ENCODE measurements around the gene EXOC6B. TPM values are rescaled to one million over a fixed set of nuclear protein-coding genes. Genes with fewer than 3 reads are reported as not detected.

EXOC6B gene
- total RNA-seq, 2 experiments from 2014 or later, result 16.9 to 17.5 TPM

DNA sequence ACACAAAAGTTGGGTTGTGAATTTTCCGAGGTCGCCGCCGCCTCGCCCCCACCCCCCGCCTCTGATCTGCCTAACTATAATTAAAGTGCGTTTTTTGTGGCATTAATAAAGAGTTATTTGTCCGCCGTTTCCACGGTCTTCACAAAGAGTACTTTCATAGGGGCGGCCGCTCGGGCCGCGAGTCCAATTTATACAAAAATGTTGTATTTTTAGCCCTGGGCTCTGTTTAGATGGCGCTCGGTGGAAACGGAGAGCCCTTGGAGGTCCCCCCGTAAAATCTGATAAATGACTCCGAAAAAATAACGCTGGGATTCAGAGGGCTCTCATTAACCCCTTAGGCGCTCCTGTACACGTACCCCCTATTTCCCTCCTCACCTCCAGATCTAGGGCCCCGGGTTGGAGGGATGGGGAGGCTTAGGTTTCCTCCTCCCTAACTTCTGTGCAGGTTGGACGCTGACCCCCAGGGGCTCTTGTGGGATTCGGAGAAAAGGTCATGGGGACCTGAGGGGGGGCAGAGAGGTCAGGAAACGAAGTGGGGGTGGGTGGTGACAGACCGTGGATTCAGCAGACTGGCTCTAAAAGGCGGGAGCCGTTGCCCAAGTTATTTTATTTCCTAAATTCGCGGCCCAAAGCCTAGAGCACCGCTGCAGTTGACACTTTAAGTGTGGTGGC lies 680.0 kb downstream of the EXOC6B start:
- H3K4me3 ChIP-seq (ENCODE audit: low read length), result no peak overlapping the region
- peak overlapping the region; percentile 88 for H3K4me3 Mint-ChIP-seq
- H3K4me1 Mint-ChIP-seq (ENCODE audit: low read depth), result peaks cover 48% of the 10 kb centered on the region
- peaks cover 0 to 41% of the 10 kb centered on the region in 2 experiments for H3K9me3 ChIP-seq (ENCODE audit: control insufficient read depth in 1 of 2, insufficient read depth in 1 of 2, low read length in 2 of 2)
- ChIA-PET CTCF (no interaction called here), POLR2A (no interaction called here)
- intact Hi-C loops (cut with DNase I, micrococcal nuclease), result no loop called here
- TF ChIP-seq, protein P1, sequence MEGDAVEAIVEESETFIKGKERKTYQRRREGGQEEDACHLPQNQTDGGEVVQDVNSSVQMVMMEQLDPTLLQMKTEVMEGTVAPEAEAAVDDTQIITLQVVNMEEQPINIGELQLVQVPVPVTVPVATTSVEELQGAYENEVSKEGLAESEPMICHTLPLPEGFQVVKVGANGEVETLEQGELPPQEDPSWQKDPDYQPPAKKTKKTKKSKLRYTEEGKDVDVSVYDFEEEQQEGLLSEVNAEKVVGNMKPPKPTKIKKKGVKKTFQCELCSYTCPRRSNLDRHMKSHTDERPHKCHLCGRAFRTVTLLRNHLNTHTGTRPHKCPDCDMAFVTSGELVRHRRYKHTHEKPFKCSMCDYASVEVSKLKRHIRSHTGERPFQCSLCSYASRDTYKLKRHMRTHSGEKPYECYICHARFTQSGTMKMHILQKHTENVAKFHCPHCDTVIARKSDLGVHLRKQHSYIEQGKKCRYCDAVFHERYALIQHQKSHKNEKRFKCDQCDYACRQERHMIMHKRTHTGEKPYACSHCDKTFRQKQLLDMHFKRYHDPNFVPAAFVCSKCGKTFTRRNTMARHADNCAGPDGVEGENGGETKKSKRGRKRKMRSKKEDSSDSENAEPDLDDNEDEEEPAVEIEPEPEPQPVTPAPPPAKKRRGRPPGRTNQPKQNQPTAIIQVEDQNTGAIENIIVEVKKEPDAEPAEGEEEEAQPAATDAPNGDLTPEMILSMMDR (IDR thresholded peaks at IDR 0.05), result no peak
- H3K27ac Mint-ChIP-seq, result no peak overlapping the region
- DNase-seq (no peak), ATAC-seq (ENCODE audit: poor library complexity) (no peak)
- no peaks in the 10 kb centered on the region for H3K36me3 ChIP-seq (ENCODE audit: insufficient read depth, low read length)
- no peak overlapping the region for H3K27ac ChIP-seq (ENCODE audit: low read depth in 1 of 2, low read length in 2 of 2)
- peaks cover 75% of the 10 kb centered on the region for H3K27me3 Mint-ChIP-seq
- H3K27me3 ChIP-seq (ENCODE audit: control insufficient read depth in 1 of 2, insufficient read depth in 2 of 2, low read length in 2 of 2), result peaks cover 63 to 68% of the 10 kb centered on the region in 2 experiments
- no peaks in the 10 kb centered on the region for H3K36me3 Mint-ChIP-seq (ENCODE audit: low read depth)
- peaks cover 53% of the 10 kb centered on the region for H3K4me1 ChIP-seq (ENCODE audit: insufficient read depth, low read length)
- H3K9me3 Mint-ChIP-seq, result no peaks in the 10 kb centered on the region

DNA sequence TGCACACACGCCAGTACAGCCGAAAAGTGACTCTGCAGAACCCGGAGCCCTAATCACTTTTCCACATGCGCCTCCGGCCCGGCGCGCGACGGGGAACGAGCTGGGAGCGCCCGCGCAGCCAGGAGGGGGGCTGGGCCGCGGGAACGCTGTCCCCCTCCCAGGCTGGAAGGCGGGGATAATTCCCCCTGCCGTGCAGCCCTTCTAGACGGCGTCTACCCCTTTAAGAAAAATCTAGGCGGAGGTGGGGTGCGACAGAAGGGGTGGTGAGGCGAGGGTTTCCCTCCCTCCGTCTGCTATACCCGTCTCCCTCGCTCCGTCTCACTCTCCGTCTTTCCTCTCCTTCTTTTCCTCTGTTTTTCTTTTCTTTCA lies 680.6 kb downstream of the EXOC6B start:
- Histone ChIP-seq H3K9me3 (ENCODE audit: control insufficient read depth in 1 of 2, insufficient read depth in 1 of 2, low read length in 2 of 2) (peaks cover 0 to 41% of the 10 kb centered on the region in 2 experiments), H3K27ac (ENCODE audit: low read depth in 1 of 2, low read length in 2 of 2) (no peak overlapping the region), H3K4me1 (ENCODE audit: insufficient read depth, low read length) (peaks cover 50% of the 10 kb centered on the region), H3K27me3 (ENCODE audit: control insufficient read depth in 1 of 2, insufficient read depth in 2 of 2, low read length in 2 of 2) (peaks cover 58 to 63% of the 10 kb centered on the region in 2 experiments), H3K4me3 (ENCODE audit: low read length) (no peak overlapping the region), H3K36me3 (ENCODE audit: insufficient read depth, low read length) (no peaks in the 10 kb centered on the region)
- Mint-ChIP-seq H3K4me1 (ENCODE audit: low read depth) (peaks cover 46% of the 10 kb centered on the region), H3K36me3 (ENCODE audit: low read depth) (no peaks in the 10 kb centered on the region), H3K27ac (no peak overlapping the region), H3K4me3 (peak overlapping the region; percentile 88), H3K9me3 (no peaks in the 10 kb centered on the region), H3K27me3 (peaks cover 74% of the 10 kb centered on the region)
- DNase-seq, result peak in 1 of 14 experiments; percentile 20
- CTCF ChIA-PET, result no interaction called here
- ATAC-seq (ENCODE audit: poor library complexity), result no peak
- TF ChIP-seq, protein P1 (IDR thresholded peaks at IDR 0.05), result no peak
- intact Hi-C loops (cut with DNase I, micrococcal nuclease), result no loop called here
- POLR2A ChIA-PET, result no interaction called here

GRCh38 chr2:72144632-72145288 lies 681.1 kb downstream of the EXOC6B start:
- TF ChIP-seq, protein P1 (IDR thresholded peaks at IDR 0.05), result no peak
- H3K27me3 Mint-ChIP-seq, result peaks cover 69% of the 10 kb centered on the region
- H3K27me3 ChIP-seq (ENCODE audit: control insufficient read depth in 1 of 2, insufficient read depth in 2 of 2, low read length in 2 of 2), result peaks cover 53 to 58% of the 10 kb centered on the region in 2 experiments
- peaks cover 41% of the 10 kb centered on the region for H3K4me1 Mint-ChIP-seq (ENCODE audit: low read depth)
- H3K4me3 ChIP-seq (ENCODE audit: low read length), result peak overlapping the region; percentile 19
- no peak overlapping the region for H3K27ac Mint-ChIP-seq
- peaks cover 45% of the 10 kb centered on the region for H3K4me1 ChIP-seq (ENCODE audit: insufficient read depth, low read length)
- CTCF ChIA-PET, result no interaction called here
- POLR2A ChIA-PET, result no interaction called here
- DNase-seq (peak in 2 of 14 experiments; percentile 13 to 33), ATAC-seq (ENCODE audit: poor library complexity) (peak; percentile 23)
- no peak overlapping the region for H3K27ac ChIP-seq (ENCODE audit: low read depth in 1 of 2, low read length in 2 of 2)
- H3K36me3 Mint-ChIP-seq (ENCODE audit: low read depth), result no peaks in the 10 kb centered on the region
- H3K4me3 Mint-ChIP-seq, result no peak overlapping the region
- no peaks in the 10 kb centered on the region for H3K9me3 Mint-ChIP-seq
- intact Hi-C loops (cut with DNase I, micrococcal nuclease), result no loop called here
- H3K36me3 ChIP-seq (ENCODE audit: insufficient read depth, low read length), result no peaks in the 10 kb centered on the region
- peaks cover 0 to 40% of the 10 kb centered on the region in 2 experiments for H3K9me3 ChIP-seq (ENCODE audit: control insufficient read depth in 1 of 2, insufficient read depth in 1 of 2, low read length in 2 of 2)
